KOPT-K1 (cell line): Measurements from ENCODE around the gene RPS6KA2.

Experiments
- H3K27ac ChIP-seq: fragments of 200-600 bp; sonication (generic); 2 replicates; pipeline ENCODE4 v1.5.1; 2016; ENCODE audit warnings: antibody characterized with exemption, mild to moderate bottlenecking, low read depth, low read length; ENCODE audit not compliant: poor library complexity, severe bottlenecking
- H3K36me3 ChIP-seq: fragments of 200-600 bp; sonication (generic); 2 replicates; pipeline ENCODE4 v1.5.1; 2017; ENCODE audit warnings: antibody characterized with exemption, mild to moderate bottlenecking, low read length, moderate library complexity; ENCODE audit not compliant: insufficient read depth
- H3K9me3 ChIP-seq: fragments of 200-600 bp; sonication (generic); 2 replicates; pipeline ENCODE4 v1.5.1; 2017; ENCODE audit warnings: antibody characterized with exemption, low read length, mild to moderate bottlenecking; ENCODE audit not compliant: insufficient read depth, poor library complexity, severe bottlenecking

The RPS6KA2 gene

GRCh38 chr6:166559211-166559610 lies 67.8 kb downstream of the RPS6KA2 start:
- no peaks in the 10 kb centered on the region for H3K36me3 ChIP-seq
- no peak overlapping the region for H3K27ac ChIP-seq
- peaks cover 10% of the 10 kb centered on the region for H3K9me3 ChIP-seq

- Histone ChIP-seq H3K36me3 (no peaks in the 10 kb centered on the region), H3K9me3 (peaks cover 10% of the 10 kb centered on the region), H3K27ac (no peak overlapping the region)
Measured at GRCh38 chr6:166558156-166559005, 68.7 kb downstream of the RPS6KA2 start.

GRCh38 chr6:166556863-166557322 lies 70.2 kb downstream of the RPS6KA2 start:
- H3K9me3 ChIP-seq: peaks cover 10% of the 10 kb centered on the region
- H3K36me3 ChIP-seq: no peaks in the 10 kb centered on the region
- H3K27ac ChIP-seq: no peak overlapping the region

- H3K36me3 ChIP-seq: no peaks in the 10 kb centered on the region
- no peak overlapping the region for H3K27ac ChIP-seq
- peaks cover 10% of the 10 kb centered on the region for H3K9me3 ChIP-seq
Measured at GRCh38 chr6:166556336-166556735, 70.7 kb downstream of the RPS6KA2 start.

- Histone ChIP-seq H3K27ac (no peak overlapping the region), H3K9me3 (peaks cover 10% of the 10 kb centered on the region), H3K36me3 (no peaks in the 10 kb centered on the region)
Measured at GRCh38 chr6:166555086-166555485, 72.0 kb downstream of the RPS6KA2 start.

GRCh38 chr6:166554316-166554715 lies 72.7 kb downstream of the RPS6KA2 start:
- no peak overlapping the region for H3K27ac ChIP-seq
- peaks cover 3% of the 10 kb centered on the region for H3K9me3 ChIP-seq
- no peaks in the 10 kb centered on the region for H3K36me3 ChIP-seq

GRCh38 chr6:166553563-166554271 lies 73.3 kb downstream of the RPS6KA2 start:
- Histone ChIP-seq H3K27ac (no peak overlapping the region), H3K9me3 (no peaks in the 10 kb centered on the region), H3K36me3 (no peaks in the 10 kb centered on the region)

GRCh38 chr6:166552600-166552999 lies 74.5 kb downstream of the RPS6KA2 start:
- H3K27ac ChIP-seq: no peak overlapping the region
- H3K9me3 ChIP-seq: no peaks in the 10 kb centered on the region
- H3K36me3 ChIP-seq: no peaks in the 10 kb centered on the region

- Histone ChIP-seq H3K36me3 (no peaks in the 10 kb centered on the region), H3K9me3 (no peaks in the 10 kb centered on the region), H3K27ac (no peak overlapping the region)
Measured at GRCh38 chr6:166551754-166552495, 75.1 kb downstream of the RPS6KA2 start.

GRCh38 chr6:166546653-166547052 lies 80.4 kb downstream of the RPS6KA2 start:
- H3K36me3 ChIP-seq: no peaks in the 10 kb centered on the region
- H3K27ac ChIP-seq: no peak overlapping the region

GRCh38 chr6:166545156-166546034 lies 81.7 kb downstream of the RPS6KA2 start:
- Histone ChIP-seq H3K36me3 (no peaks in the 10 kb centered on the region), H3K27ac (no peak overlapping the region)

More at GRCh38 chr6:166546653-166547052, 80.4 kb downstream of the RPS6KA2 start:
- H3K9me3 ChIP-seq: no peaks in the 10 kb centered on the region

GRCh38 chr6:166544296-166544605 lies 82.8 kb downstream of the RPS6KA2 start:
- H3K36me3 ChIP-seq: no peaks in the 10 kb centered on the region
- H3K9me3 ChIP-seq: no peaks in the 10 kb centered on the region
- H3K27ac ChIP-seq: no peak overlapping the region

More at GRCh38 chr6:166545156-166546034, 81.7 kb downstream of the RPS6KA2 start:
- no peaks in the 10 kb centered on the region for H3K9me3 ChIP-seq

- H3K9me3 ChIP-seq: no peaks in the 10 kb centered on the region
- no peak overlapping the region for H3K27ac ChIP-seq
- H3K36me3 ChIP-seq: no peaks in the 10 kb centered on the region
Measured at GRCh38 chr6:166543603-166544295, 83.3 kb downstream of the RPS6KA2 start.

- Histone ChIP-seq H3K9me3 (no peaks in the 10 kb centered on the region), H3K36me3 (no peaks in the 10 kb centered on the region), H3K27ac (no peak overlapping the region)
Measured at GRCh38 chr6:166542580-166542912, 84.5 kb downstream of the RPS6KA2 start.
